Activated CD8-positive, alpha-beta T cell treated with anti-CD3 and anti-CD28 coated beads for 36 hours (primary cell): ENCODE measurements around the gene TRAK1. TPM values are rescaled to one million over a fixed set of nuclear protein-coding genes. Genes with fewer than 3 reads are reported as not detected.

Experiments used
- ATAC-seq: fragments of 200-7000 bp; cut with Tn5 transposase; one replicate; pipeline ENCODE4 v1.10.0; 2021; ENCODE audit warnings: mild to moderate bottlenecking, moderate library complexity
- CTCF ChIA-PET: fragments of 350-600 bp; sonication (Branson Sonifier 250); formaldehyde crosslinking; loops from one replicate; lab custom pipeline; 2021; ENCODE audit warnings: antibody characterized with exemption; lab: Charles Lee
- POLR2A ChIA-PET: fragments of 350-600 bp; sonication (Branson Sonifier 250); formaldehyde crosslinking; loops from one replicate; lab custom pipeline; 2021; ENCODE audit warnings: antibody characterized with exemption; lab: Charles Lee
- DNase-seq: peaks from one replicate; pipeline ENCODE4 v3.0.0-alpha.2; 2020
- H3K27ac Mint-ChIP-seq: one replicate; pipeline ENCODE4 v1.8.0; 2021; ENCODE audit warnings: mild to moderate bottlenecking, mixed read lengths
- H3K27me3 Mint-ChIP-seq: one replicate; pipeline ENCODE4 v1.8.0; 2021; ENCODE audit warnings: mixed read lengths
- H3K36me3 Mint-ChIP-seq: one replicate; pipeline ENCODE4 v1.8.0; 2021; ENCODE audit warnings: low read depth, mixed read lengths
- H3K4me1 Mint-ChIP-seq: one replicate; pipeline ENCODE4 v1.8.0; 2021; ENCODE audit warnings: low read depth, mixed read lengths
- H3K4me3 Mint-ChIP-seq: one replicate; pipeline ENCODE4 v1.8.0; 2021; ENCODE audit warnings: mild to moderate bottlenecking, moderate library complexity, mixed read lengths
- H3K9me3 Mint-ChIP-seq: one replicate; pipeline ENCODE4 v1.8.0; 2021; ENCODE audit warnings: mixed read lengths
- CTCF ChIP-seq: fragments of 200-600 bp; IDR thresholded peaks from one replicate; pipeline ENCODE4 v1.8.0; 2022; ENCODE audit warnings: antibody characterized with exemption, mild to moderate bottlenecking
- intact Hi-C: fragments of 100-400 bp; cut with micrococcal nuclease; formaldehyde crosslinking; loops from one replicate; pipeline ENCODE4 v1.10.0; 2022
- total RNA-seq, 2 experiments: library from RNA; stranded (reverse); gene quantifications; one replicate each; pipeline ENCODE4 v1.2.3, GENCODE V29; 2021

Gene TRAK1
- total RNA-seq, 2 experiments from 2014 or later: 24.1 to 24.3 TPM

- ChIA-PET POLR2A (interaction anchor here (0.6 kb wide), 1 partner anchor 1754 kb away, joined by 5 read pairs; no protein-coding TSS in a partner anchor), CTCF (interaction anchor here (0.8 to 4.5 kb wide), 5 partner anchors 9 to 326 kb away, joined by 3 to 44 read pairs (median 4); no protein-coding TSS in a partner anchor)
- DNase-seq (no peak), ATAC-seq (no peak)
- Mint-ChIP-seq H3K4me1 (peaks cover 17% of the 10 kb centered on the region), H3K27me3 (no peaks in the 10 kb centered on the region), H3K9me3 (no peaks in the 10 kb centered on the region), H3K27ac (no peak overlapping the region), H3K4me3 (no peak overlapping the region), H3K36me3 (no peaks in the 10 kb centered on the region)
- peak; percentile 35 for TF ChIP-seq CTCF
- intact Hi-C loops: loop anchor here (5.0 kb wide), 1 partner anchor 75 kb away; no protein-coding TSS in a partner anchor
These were observed 26.2 kb downstream of the TRAK1 start for GRCh38 chr3:42117175-42118008.

GRCh38 chr3:42118762-42119361 is 27.7 kb downstream of the TRAK1 start:
- Mint-ChIP-seq H3K4me1 (peaks cover 30% of the 10 kb centered on the region), H3K27ac (no peak overlapping the region), H3K27me3 (no peaks in the 10 kb centered on the region), H3K9me3 (no peaks in the 10 kb centered on the region), H3K4me3 (no peak overlapping the region), H3K36me3 (no peaks in the 10 kb centered on the region)
- ATAC-seq: peak; percentile 75
- CTCF ChIA-PET: interaction anchor here (0.8 to 4.5 kb wide), 9 partner anchors 10 to 325 kb away, joined by 3 to 44 read pairs (median 3); no protein-coding TSS in a partner anchor
- TF ChIP-seq CTCF: no peak
- intact Hi-C loops: loop anchor here (5.0 kb wide), 1 partner anchor 73 kb away; no protein-coding TSS in a partner anchor
- POLR2A ChIA-PET: no interaction called here
- DNase-seq: peak; percentile 46

GRCh38 chr3:42119561-42120355 is 28.6 kb downstream of the TRAK1 start:
- peaks cover 30% of the 10 kb centered on the region for H3K4me1 Mint-ChIP-seq
- intact Hi-C loops: loop anchor here (5.0 kb wide), 1 partner anchor 73 kb away; no protein-coding TSS in a partner anchor
- H3K27ac Mint-ChIP-seq: no peak overlapping the region
- H3K27me3 Mint-ChIP-seq: no peaks in the 10 kb centered on the region
- no peak for TF ChIP-seq CTCF
- ATAC-seq (no peak), DNase-seq (no peak)
- no peaks in the 10 kb centered on the region for H3K9me3 Mint-ChIP-seq
- peaks cover 3% of the 10 kb centered on the region for H3K36me3 Mint-ChIP-seq
- ChIA-PET CTCF (interaction anchor here (0.8 to 4.5 kb wide), 10 partner anchors 9 to 324 kb away, joined by 3 to 44 read pairs (median 3); no protein-coding TSS in a partner anchor), POLR2A (no interaction called here)
- H3K4me3 Mint-ChIP-seq: no peak overlapping the region

GRCh38 chr3:42120866-42121265 is 29.7 kb downstream of the TRAK1 start:
- peaks cover 13% of the 10 kb centered on the region for H3K36me3 Mint-ChIP-seq
- ChIA-PET POLR2A (no interaction called here), CTCF (interaction anchor here (1.2 to 4.5 kb wide), 2 partner anchors 70 kb away, joined by 3 to 44 read pairs; no protein-coding TSS in a partner anchor)
- H3K27me3 Mint-ChIP-seq: no peaks in the 10 kb centered on the region
- DNase-seq (no peak), ATAC-seq (no peak)
- no peak overlapping the region for H3K4me3 Mint-ChIP-seq
- no peak for TF ChIP-seq CTCF
- H3K9me3 Mint-ChIP-seq: no peaks in the 10 kb centered on the region
- H3K27ac Mint-ChIP-seq: no peak overlapping the region
- intact Hi-C loops: no loop called here
- H3K4me1 Mint-ChIP-seq: peaks cover 30% of the 10 kb centered on the region
